IMR-90 (cell line): ENCODE measurements around the gene ITPKA. TPM values are rescaled to one million over a fixed set of nuclear protein-coding genes. Genes with fewer than 3 reads are reported as not detected.

Experiments
- ATAC-seq: fragments of 200-7000 bp; cut with Tn5 transposase; 2 replicates; pipeline ENCODE4 v1.9.1; 2020; ENCODE audit warnings: low read depth, mild to moderate bottlenecking, moderate library complexity
- BruUV-seq: library from RNA; stranded (reverse); fragments of 400-500 nt; replicated peaks from 2 replicates; lab custom pipeline; 2021; lab: Mats Ljungman, UMichigan
- CTCF ChIA-PET: fragments of 300-600 bp; formaldehyde crosslinking; extraction: SDS; loops from one replicate; lab custom pipeline; 2021; ENCODE audit warnings: antibody characterized with exemption; lab: Yijun Ruan, JAX
- POLR2A ChIA-PET: fragments of 300-600 bp; sonication (Branson Sonifier 250); formaldehyde crosslinking; loops from one replicate; lab custom pipeline; 2022; ENCODE audit warnings: antibody characterized with exemption; ENCODE audit not compliant: unreplicated experiment; lab: Charles Lee
- DNase-seq: peaks from one replicate; pipeline ENCODE4 v3.0.0; 2013
- H2AFZ ChIP-seq: replicated peaks from 2 replicates; pipeline ENCODE3; 2013; ENCODE audit warnings: low read length, mild to moderate bottlenecking; ENCODE audit not compliant: poor library complexity
- H2AK5ac ChIP-seq: 2 replicates; pipeline ENCODE4 v1.6.1; 2013; ENCODE audit warnings: low read depth, low read length, inconsistent platforms
- H2AK9ac ChIP-seq: replicated peaks from 2 replicates; pipeline ENCODE3; 2013; ENCODE audit warnings: mild to moderate bottlenecking, low read depth, low read length, moderate library complexity; ENCODE audit not compliant: poor library complexity
- H2BK120ac ChIP-seq: 2 replicates; pipeline ENCODE4 v1.6.1; 2013; ENCODE audit warnings: low read depth, low read length, inconsistent platforms
- H2BK15ac ChIP-seq: 3 replicates; pipeline ENCODE4 v1.6.1; 2013; ENCODE audit warnings: low read depth, low read length, inconsistent platforms
- H2BK20ac ChIP-seq: 2 replicates; pipeline ENCODE4 v1.6.1; 2013; ENCODE audit warnings: low read depth, mild to moderate bottlenecking, inconsistent platforms, low read length, moderate library complexity
- H2BK5ac ChIP-seq: 2 replicates; pipeline ENCODE4 v1.6.1; 2013; ENCODE audit warnings: mild to moderate bottlenecking, low read depth, low read length, inconsistent platforms; ENCODE audit not compliant: poor library complexity, severe bottlenecking
- H3K14ac ChIP-seq: replicated peaks from 2 replicates; pipeline ENCODE4 v1.6.1; 2013; ENCODE audit warnings: low read depth, low read length, inconsistent platforms
- H3K18ac ChIP-seq: 2 replicates; pipeline ENCODE4 v1.6.1; 2013; ENCODE audit warnings: low read depth, low read length, control low read depth
- H3K23ac ChIP-seq: 2 replicates; pipeline ENCODE4 v1.6.1; 2013; ENCODE audit warnings: low read depth, low read length, inconsistent platforms
- H3K27ac ChIP-seq: 2 replicates; pipeline ENCODE4 v1.5.1; 2013; ENCODE audit warnings: mild to moderate bottlenecking, control low read depth, low read length; ENCODE audit not compliant: insufficient read depth
- H3K27me3 ChIP-seq: 2 replicates; pipeline ENCODE4 v1.6.1; 2013; ENCODE audit warnings: low read length; ENCODE audit not compliant: control insufficient read depth, insufficient read depth
- H3K36me3 ChIP-seq: 2 replicates; pipeline ENCODE4 v1.6.1; 2013; ENCODE audit warnings: low read length, mixed read lengths; ENCODE audit not compliant: control insufficient read depth, insufficient read depth
- H3K4ac ChIP-seq: 2 replicates; pipeline ENCODE4 v1.6.1; 2013; ENCODE audit warnings: low read depth, low read length, inconsistent platforms
- H3K4me1 ChIP-seq: 2 replicates; pipeline ENCODE4 v1.6.1; 2013; ENCODE audit warnings: low read length, mixed read lengths; ENCODE audit not compliant: control insufficient read depth, insufficient read depth
- H3K4me2 ChIP-seq: 2 replicates; pipeline ENCODE4 v1.6.1; 2013; ENCODE audit warnings: low read depth, mild to moderate bottlenecking, control low read depth, low read length, moderate library complexity
- H3K4me3 ChIP-seq: 2 replicates; pipeline ENCODE4 v1.5.1; 2013; ENCODE audit warnings: low read depth, mild to moderate bottlenecking, control low read depth, low read length, moderate library complexity; ENCODE audit not compliant: insufficient read depth
- H3K56ac ChIP-seq: 2 replicates; pipeline ENCODE4 v1.6.1; 2013; ENCODE audit warnings: low read length, inconsistent platforms; ENCODE audit not compliant: insufficient read depth; ENCODE audit errors: extremely low read depth
- H3K79me1 ChIP-seq, 2 experiments: 2 replicates each; pipeline ENCODE4 v1.6.1; 2013; ENCODE audit warnings: low read length in 2 of 2, inconsistent platforms in 1 of 2, low read depth in 1 of 2
- H3K9ac ChIP-seq: 2 replicates; pipeline ENCODE4 v1.6.1; 2013; ENCODE audit warnings: low read depth, low read length, control low read depth
- H3K9me1 ChIP-seq: 2 replicates; pipeline ENCODE4 v1.6.1; 2013; ENCODE audit warnings: low read length, inconsistent platforms; ENCODE audit not compliant: insufficient read depth
- H3K9me3 ChIP-seq: 2 replicates; pipeline ENCODE4 v1.6.1; 2013; ENCODE audit warnings: low read length; ENCODE audit not compliant: control insufficient read depth, insufficient read depth
- H4K20me1 ChIP-seq: 2 replicates; pipeline ENCODE4 v1.6.1; 2013; ENCODE audit warnings: low read length, inconsistent platforms; ENCODE audit not compliant: insufficient read depth
- H4K5ac ChIP-seq: 2 replicates; pipeline ENCODE4 v1.6.1; 2013; ENCODE audit warnings: mild to moderate bottlenecking, low read depth, low read length, control low read depth
- H4K8ac ChIP-seq, 2 experiments: 2 replicates each; pipeline ENCODE4 v1.6.1; 2013; ENCODE audit warnings: low read depth in 2 of 2, low read length in 2 of 2, control low read depth in 1 of 2, inconsistent platforms in 1 of 2
- H4K91ac ChIP-seq: 2 replicates; pipeline ENCODE4 v1.6.1; 2013; ENCODE audit warnings: low read depth, low read length, inconsistent platforms; ENCODE audit not compliant: insufficient read depth
- BHLHE40 ChIP-seq: fragments of 150-350 bp; IDR thresholded peaks from 2 replicates; pipeline ENCODE4 v1.6.1; 2016; ENCODE audit warnings: mild to moderate bottlenecking, low read depth, low read length
- CHD1 ChIP-seq: IDR thresholded peaks from 2 replicates; pipeline ENCODE4 v1.6.1; 2012; ENCODE audit warnings: low read depth, low read length, improper control_type of control experiment
- CTCF ChIP-seq: conservative IDR thresholded peaks from 2 replicates; pipeline ENCODE4 v1.5.1; 2012; ENCODE audit warnings: mild to moderate bottlenecking, low read depth, low read length, improper control_type of control experiment
- ELK1 ChIP-seq: fragments of 150-350 bp; IDR thresholded peaks from 2 replicates; pipeline ENCODE4 v1.6.1; 2016; ENCODE audit warnings: low read depth, mild to moderate bottlenecking, low read length, moderate library complexity, borderline replicate concordance
- FOS ChIP-seq: fragments of 150-350 bp; IDR thresholded peaks from 2 replicates; pipeline ENCODE4 v1.6.1; 2016; ENCODE audit warnings: low read depth, low read length
- MAFK ChIP-seq: IDR thresholded peaks from 2 replicates; pipeline ENCODE4 v1.6.1; 2012; ENCODE audit warnings: low read depth, low read length, improper control_type of control experiment
- MAZ ChIP-seq: IDR thresholded peaks from 2 replicates; pipeline ENCODE4 v1.6.1; 2012; ENCODE audit warnings: low read depth, mild to moderate bottlenecking, low read length, improper control_type of control experiment, moderate library complexity, borderline replicate concordance
- MXI1 ChIP-seq: IDR thresholded peaks from 2 replicates; pipeline ENCODE4 v1.6.1; 2012; ENCODE audit warnings: low read depth, mild to moderate bottlenecking, low read length, moderate library complexity, borderline replicate concordance
- NFE2L2 ChIP-seq: fragments of 150-350 bp; IDR thresholded peaks from 2 replicates; pipeline ENCODE4 v1.6.1; 2016; ENCODE audit warnings: low read depth, mild to moderate bottlenecking, low read length
- POLR2A ChIP-seq: IDR thresholded peaks from 2 replicates; pipeline ENCODE4 v1.6.1; 2012; ENCODE audit warnings: mild to moderate bottlenecking, low read depth, low read length
- RAD21 ChIP-seq: IDR thresholded peaks from 2 replicates; pipeline ENCODE4 v1.6.1; 2012; ENCODE audit warnings: low read length, improper control_type of control experiment
- RCOR1 ChIP-seq: IDR thresholded peaks from 2 replicates; pipeline ENCODE4 v1.6.1; 2012; ENCODE audit warnings: mild to moderate bottlenecking, low read length, improper control_type of control experiment; ENCODE audit not compliant: insufficient replicate concordance
- RFX5 ChIP-seq: IDR thresholded peaks from 2 replicates; pipeline ENCODE4 v1.8.0; 2012; ENCODE audit warnings: low read depth, mild to moderate bottlenecking, low read length, moderate library complexity
- SMC3 ChIP-seq: fragments of 150-350 bp; IDR thresholded peaks from 2 replicates; pipeline ENCODE4 v1.6.1; 2016; ENCODE audit warnings: low read depth, mild to moderate bottlenecking, antibody characterized with exemption, low read length, moderate library complexity
- USF2 ChIP-seq: fragments of 150-350 bp; IDR thresholded peaks from 2 replicates; pipeline ENCODE4 v1.6.1; 2017; ENCODE audit warnings: mild to moderate bottlenecking, antibody characterized with exemption, low read length, low read depth
- WGBS, 2 experiments: methylation state at CpG; one replicate each; pipeline versions ENCODE4 v1.1.5 to v1.1.7; 2013; ENCODE audit warnings: missing lambda C conversion rate in 2 of 2; ENCODE audit not compliant: insufficient read length in 1 of 2; ENCODE audit errors: extremely low coverage in 2 of 2; 5-methylcytosine and 5-hydroxymethylcytosine counted together
- dilution Hi-C: fragments of 300-500 bp; cut with HindIII; formaldehyde crosslinking; loops from one replicate; pipeline ENCODE4 v1.14.3; 2018; ENCODE audit warnings: low sequenced_read_pairs; ENCODE audit not compliant: unreplicated experiment
- in situ Hi-C: fragments of 300-500 bp; cut with MboI; formaldehyde crosslinking; loops from 3 replicates; pipeline ENCODE4 v1.14.3; 2019; ENCODE audit warnings: low sequenced_read_pairs, inconsistent platforms, mixed read lengths
- intact Hi-C: fragments of 100-400 bp; cut with micrococcal nuclease; formaldehyde crosslinking; loops from 2 replicates; pipeline ENCODE4 v1.10.0; 2022
- polyA plus RNA-seq, 3 experiments: library from polyadenylated mRNA; depleted of rRNA; stranded (reverse); fragments of >200 nt; gene quantifications; 2 replicates each; pipeline ENCODE4 v1.2.3, GENCODE V29; 2012; ENCODE audit warnings: low replicate concordance in 1 of 3
- total RNA-seq: library from RNA; depleted of rRNA; stranded (reverse); fragments of >200 nt; gene quantifications from 2 replicates; pipeline ENCODE4 v1.2.3, GENCODE V29; 2012

The ITPKA gene
- total and polyA plus RNA-seq, 2 of the 4 experiments (the other 2 are of a cell fraction): 1.1 to 1.8 TPM

GRCh38 chr15:41494922-41495735 is 1.5 kb downstream of the ITPKA start:
- no peak overlapping the region for H3K4ac ChIP-seq
- H4K5ac ChIP-seq: no peak overlapping the region
- peaks cover 0 to 9% of the 10 kb centered on the region in 2 experiments; a peak in 2 of 4 replicates for H3K79me1 ChIP-seq
- H3K4me1 ChIP-seq: peaks cover 19% of the 10 kb centered on the region
- no peak overlapping the region for H3K4me3 ChIP-seq
- ChIA-PET CTCF (no interaction called here), POLR2A (no interaction called here)
- no peak overlapping the region for H3K14ac ChIP-seq
- BruUV-seq: no TSS peak
- H3K23ac ChIP-seq: no peak overlapping the region
- no peak for DNase-seq
- peaks cover 9% of the 10 kb centered on the region for H3K27me3 ChIP-seq
- in situ Hi-C loops: no loop called here
- H3K9me3 ChIP-seq: no peaks in the 10 kb centered on the region
- dilution Hi-C loops: no loop called here
- H3K56ac ChIP-seq: no peak overlapping the region
- H4K8ac ChIP-seq: no peak overlapping the region
- H4K91ac ChIP-seq: no peak overlapping the region
- no peaks in the 10 kb centered on the region for H3K36me3 ChIP-seq
- no peak overlapping the region for H3K9ac ChIP-seq
- no peak overlapping the region for H2AK5ac ChIP-seq
- intact Hi-C loops: no loop called here
- H2BK15ac ChIP-seq: no peak overlapping the region
- no peak for ATAC-seq
- H3K4me2 ChIP-seq: no peak overlapping the region
- H2BK120ac ChIP-seq: no peak overlapping the region
- no peak overlapping the region for H3K18ac ChIP-seq
- no peak overlapping the region for H3K27ac ChIP-seq
- H2BK20ac ChIP-seq: no peak overlapping the region
- H2AK9ac ChIP-seq: peak overlapping the region; percentile 52
- peaks cover 26% of the 10 kb centered on the region for H3K9me1 ChIP-seq
- 40% methylated on average over 14 of the region's 60 CpGs; no CpG with 5 or more reads in 1 of the 2 experiments for WGBS, 2 experiments
- H4K20me1 ChIP-seq: no peaks in the 10 kb centered on the region
- H2BK5ac ChIP-seq: no peak overlapping the region
- H2AFZ ChIP-seq: peak overlapping the region; percentile 8
- TF ChIP-seq POLR2A (no peak), NFE2L2 (no peak), USF2 (no peak), CTCF (no peak), FOS (no peak), MAZ (no peak), BHLHE40 (no peak), ELK1 (no peak), MAFK (no peak), MXI1 (no peak), RAD21 (no peak), RFX5 (no peak), SMC3 (no peak), CHD1 (no peak), RCOR1 (no peak)
